Measurements from ENCODE around the gene UNC5B.

- TF ChIP-seq CTCF (IDR thresholded peaks at IDR 0.05; ENCODE audit: borderline replicate concordance, extremely low read depth, low read length, poor library complexity, severe bottlenecking) = no peak
- no peak for TF ChIP-seq EZH2 (IDR thresholded peaks at IDR 0.05; ENCODE audit: borderline replicate concordance, low read depth, low read length, severe bottlenecking)
Observed at GRCh38 chr10:71173466-71173865, 38.9 kb upstream of the UNC5B start.
